Epidermal melanocyte (primary cell): Measurements from ENCODE around the gene NEK2.

Experiments used
- DNase-seq: peaks from one replicate; pipeline ENCODE4 v3.0.0; 2011; ENCODE audit warnings: low spot score; ENCODE audit not compliant: insufficient read length

The NEK2 gene

GRCh38 chr1:211612786-211613107 lies 62.7 kb downstream of the NEK2 start:
- no peak for DNase-seq
